ENCODE results near the gene PRKN. TPM values are rescaled to one million over a fixed set of nuclear protein-coding genes. Genes with fewer than 3 reads are reported as not detected.

PRKN gene
- total and polyA plus RNA-seq, 2 donors (not counting 3 experiments of a cell fraction or from before 2014, with no cell fraction given): 0.06 TPM; not detected in 1

- Histone ChIP-seq H3K79me2 (ENCODE audit: control insufficient read depth, insufficient read depth, low read length) (no peaks in the 10 kb centered on the region), H3K9me3 (replicated peaks; ENCODE audit: control insufficient read depth, insufficient read depth, low read length) (peaks cover 2% of the 10 kb centered on the region), H2AFZ (ENCODE audit: low read depth, low read length) (no peak overlapping the region), H3K27ac (ENCODE audit: insufficient read depth, low read depth, low read length) (no peak overlapping the region), H3K36me3 (ENCODE audit: control insufficient read depth in 2 of 2, extremely low read depth in 1 of 2, insufficient read depth in 2 of 2, low read length in 2 of 2) (no peaks in the 10 kb centered on the region), H3K4me3 (replicated peaks in 1 of 3; ENCODE audit: insufficient read depth in 1 of 3, low read depth in 1 of 3, low read length in 3 of 3) (no peak overlapping the region), H3K27me3 (ENCODE audit: control insufficient read depth in 2 of 2, insufficient read depth in 2 of 2, low read length in 2 of 2) (no peaks in the 10 kb centered on the region), H3K9ac (replicated peaks; ENCODE audit: extremely low read depth, insufficient read depth, low read length) (no peak overlapping the region), H3K4me2 (ENCODE audit: insufficient read depth, low read length) (no peak overlapping the region), H3K4me1 (ENCODE audit: control insufficient read depth, extremely low read depth, insufficient read depth, low read length) (no peaks in the 10 kb centered on the region), H3K9me1 (replicated peaks; ENCODE audit: control insufficient read depth, extremely low read depth, insufficient read depth, low read length) (no peaks in the 10 kb centered on the region), H4K20me1 (replicated peaks; ENCODE audit: control insufficient read depth, extremely low read depth, insufficient read depth, low read length) (no peaks in the 10 kb centered on the region)
- FAIRE-seq (no peak), DNase-seq (ENCODE audit: low read depth, low spot score) (no peak)
- BruUV-seq (replicated peaks): no TSS peak
- no peak for TF ChIP-seq GATA2 (IDR thresholded peaks at IDR 0.05; ENCODE audit: insufficient read depth, insufficient read length, low read depth, low read length)
- no peak for TF ChIP-seq FOS (IDR thresholded peaks at IDR 0.05; ENCODE audit: borderline replicate concordance, insufficient read depth, low read length)
- TF ChIP-seq POLR2AphosphoS5 (IDR thresholded peaks at IDR 0.05; ENCODE audit: insufficient read depth, low read depth, low read length): no peak
- TF ChIP-seq EZH2 (IDR thresholded peaks at IDR 0.05; ENCODE audit: borderline replicate concordance, low read depth, low read length, severe bottlenecking): no peak
- TF ChIP-seq POLR2A (IDR thresholded peaks at IDR 0.05; ENCODE audit: low read depth, low read length): no peak
- no peak for TF ChIP-seq MYC (IDR thresholded peaks at IDR 0.05; ENCODE audit: low read depth, low read length)
- no peak for TF ChIP-seq MAX (IDR thresholded peaks at IDR 0.05; ENCODE audit: insufficient read depth, insufficient read length)
- dilution Hi-C loops (cut with MboI; ENCODE audit: extremely low pct_ligation_motif_present, low sequenced_read_pairs): no loop called here
- CTCF ChIA-PET: no interaction called here
- intact Hi-C loops (cut with micrococcal nuclease): no loop called here
- POLR2A ChIA-PET: no interaction called here
These were observed 1162.6 kb downstream of the PRKN start for GRCh38 chr6:161564952-161565351.

GRCh38 chr6:161561908-161562307 is 1165.7 kb downstream of the PRKN start:
- no peak overlapping the region for H2AFZ ChIP-seq (ENCODE audit: low read depth, low read length)
- no peaks in the 10 kb centered on the region for H3K79me2 ChIP-seq (ENCODE audit: control insufficient read depth, insufficient read depth, low read length)
- DNase-seq (ENCODE audit: low read depth, low spot score) (no peak), FAIRE-seq (no peak)
- no peaks in the 10 kb centered on the region for H3K9me1 ChIP-seq (replicated peaks; ENCODE audit: control insufficient read depth, extremely low read depth, insufficient read depth, low read length)
- no peak overlapping the region for H3K9ac ChIP-seq (replicated peaks; ENCODE audit: extremely low read depth, insufficient read depth, low read length)
- dilution Hi-C loops (cut with MboI; ENCODE audit: extremely low pct_ligation_motif_present, low sequenced_read_pairs): no loop called here
- ChIA-PET POLR2A (no interaction called here), CTCF (no interaction called here)
- TF ChIP-seq EZH2 (IDR thresholded peaks at IDR 0.05; ENCODE audit: borderline replicate concordance, low read depth, low read length, severe bottlenecking) (no peak), MAX (IDR thresholded peaks at IDR 0.05; ENCODE audit: insufficient read depth, insufficient read length) (no peak), FOS (IDR thresholded peaks at IDR 0.05; ENCODE audit: borderline replicate concordance, insufficient read depth, low read length) (no peak), MYC (IDR thresholded peaks at IDR 0.05; ENCODE audit: low read depth, low read length) (no peak), POLR2A (IDR thresholded peaks at IDR 0.05; ENCODE audit: low read depth, low read length) (no peak), POLR2AphosphoS5 (IDR thresholded peaks at IDR 0.05; ENCODE audit: insufficient read depth, low read depth, low read length) (no peak), JUN (IDR thresholded peaks at IDR 0.05; ENCODE audit: borderline replicate concordance, insufficient read depth, insufficient read length, low read depth) (no peak), CTCF (IDR thresholded peaks at IDR 0.05; ENCODE audit: extremely low read depth in 1 of 2, insufficient read depth in 1 of 2, low read depth in 1 of 2, low read length in 2 of 2) (no peak), GATA2 (IDR thresholded peaks at IDR 0.05; ENCODE audit: insufficient read depth, insufficient read length, low read depth, low read length) (no peak)
- no TSS peak for BruUV-seq (replicated peaks)
- intact Hi-C loops (cut with micrococcal nuclease): no loop called here
- no peaks in the 10 kb centered on the region for H3K9me3 ChIP-seq (replicated peaks; ENCODE audit: control insufficient read depth, insufficient read depth, low read length)
- H3K4me3 ChIP-seq (replicated peaks in 1 of 3; ENCODE audit: insufficient read depth in 1 of 3, low read depth in 1 of 3, low read length in 3 of 3): no peak overlapping the region
- no peaks in the 10 kb centered on the region for H3K36me3 ChIP-seq (ENCODE audit: control insufficient read depth in 2 of 2, extremely low read depth in 1 of 2, insufficient read depth in 2 of 2, low read length in 2 of 2)
- no peak overlapping the region for H3K27ac ChIP-seq (ENCODE audit: insufficient read depth, low read depth, low read length)
- H3K4me1 ChIP-seq (ENCODE audit: control insufficient read depth, extremely low read depth, insufficient read depth, low read length): no peaks in the 10 kb centered on the region
- H3K27me3 ChIP-seq (ENCODE audit: control insufficient read depth in 2 of 2, insufficient read depth in 2 of 2, low read length in 2 of 2): no peaks in the 10 kb centered on the region
- no peaks in the 10 kb centered on the region for H4K20me1 ChIP-seq (replicated peaks; ENCODE audit: control insufficient read depth, extremely low read depth, insufficient read depth, low read length)
- H3K4me2 ChIP-seq (ENCODE audit: insufficient read depth, low read length): no peak overlapping the region

Data from endothelial cell of umbilical vein (primary cell).